Upper lobe of left lung (tissue), 6 donors: Measurements from ENCODE around the gene PID1. TPM values are rescaled to one million over a fixed set of nuclear protein-coding genes. Genes with fewer than 3 reads are reported as not detected.

Source experiments
- ATAC-seq, 2 donors: fragments of 200-7000 bp; cut with Tn5 transposase; one replicate each; pipeline ENCODE4 v1.9.1; 2022; ENCODE audit warnings: mild to moderate bottlenecking in 2 of 2, moderate library complexity in 2 of 2; ENCODE audit not compliant: low FRiP score in 2 of 2
- DNase-seq, 2 donors: peaks; one replicate each; pipeline ENCODE4 v3.0.0-alpha.2; 2019 to 2020
- H3K27ac ChIP-seq, 4 donors: fragments of 200-600 bp; sonication (generic); one replicate each; pipeline ENCODE4 v1.5.1; 2016 to 2019
- H3K27me3 ChIP-seq, 4 donors: fragments of 200-600 bp; sonication (generic); one replicate each; pipeline ENCODE4 v1.5.1; 2017 to 2019
- H3K36me3 ChIP-seq, 4 donors: fragments of 200-600 bp; sonication (generic); one replicate each; pipeline ENCODE4 v1.5.1; 2016 to 2019
- H3K4me1 ChIP-seq, 4 donors: fragments of 200-600 bp; sonication (generic); one replicate each; pipeline ENCODE4 v1.5.1; 2018 to 2019
- H3K4me3 ChIP-seq, 4 donors: fragments of 200-600 bp; sonication (generic); one replicate each; pipeline ENCODE4 v1.5.1; 2017 to 2019; ENCODE audit warnings: mild to moderate bottlenecking in 2 of 4, moderate library complexity in 1 of 4
- H3K9me3 ChIP-seq, 4 donors: fragments of 200-600 bp; sonication (generic); one replicate each; pipeline ENCODE4 v1.5.1; 2018 to 2019
- CTCF ChIP-seq, 6 experiments: fragments of 450-650 bp in 4 of 6; fragments of 200-600 bp in 2 of 6; sonication (generic) in 2 of 6; IDR thresholded peaks; one replicate each; pipeline ENCODE4 v1.5.1; 2016 to 2019; ENCODE audit warnings: antibody characterized with exemption in 6 of 6
- EP300 ChIP-seq, 4 donors: sonication (generic); formaldehyde crosslinking; IDR thresholded peaks; one replicate each; pipeline ENCODE4 v1.5.1; 2017; ENCODE audit warnings: antibody characterized with exemption in 4 of 4, control low read depth in 2 of 4
- POLR2A ChIP-seq, 4 donors: fragments of 450-650 bp; IDR thresholded peaks; one replicate each; pipeline ENCODE4 v1.5.1; 2016 to 2017; ENCODE audit warnings: antibody characterized with exemption in 4 of 4, mild to moderate bottlenecking in 2 of 4
- POLR2AphosphoS5 ChIP-seq, 2 donors: sonication (generic); formaldehyde crosslinking; IDR thresholded peaks; one replicate each; pipeline ENCODE4 v1.5.1; 2017; ENCODE audit warnings: antibody characterized with exemption in 2 of 2
- WGBS, 2 donors: methylation state at CpG; one replicate each; pipeline ENCODE4 v1.1.5; 2017 to 2018; 5-methylcytosine and 5-hydroxymethylcytosine counted together
- total RNA-seq, 6 donors: library from RNA; depleted of rRNA in 4 of 6; stranded (reverse); fragments of >200 nt in 4 of 6; gene quantifications; one replicate each; pipeline versions ENCODE4 v1.1.0 to v1.2.1, GENCODE V29; 2016 to 2021
- donor health status: DM: no; HTN: no; CAD: no; lungs with moderate emphysema.
- donor health status: DM: no; HTN: yes; CAD: no; lungs with severe emphysema.

Gene PID1
- total RNA-seq, 6 donors from 2014 or later, result 20.8 to 59.7 (median 39.8) TPM

GRCh38 chr2:229153267-229153666 lies 117.8 kb downstream of the PID1 start:
- H3K27me3 ChIP-seq, result no peaks in the 10 kb centered on the region
- no peak overlapping the region for H3K27ac ChIP-seq
- H3K4me3 ChIP-seq, result no peak overlapping the region
- DNase-seq (no peak), ATAC-seq (no peak)
- H3K36me3 ChIP-seq, result peaks cover 0 to 5% (median 2%) of the 10 kb centered on the region in 4 donors
- WGBS, 2 donors, result 60 to 69% methylated on average over 8 of the region's 8 CpGs
- TF ChIP-seq POLR2A (IDR thresholded peaks at IDR 0.05), result no peak
- no peak for TF ChIP-seq EP300 (IDR thresholded peaks at IDR 0.05)
- no peak for TF ChIP-seq POLR2AphosphoS5 (IDR thresholded peaks at IDR 0.05)
- TF ChIP-seq CTCF (IDR thresholded peaks at IDR 0.05), result no peak
- no peaks in the 10 kb centered on the region for H3K4me1 ChIP-seq
- no peaks in the 10 kb centered on the region for H3K9me3 ChIP-seq

- no peaks in the 10 kb centered on the region for H3K4me1 ChIP-seq
- no peak overlapping the region for H3K27ac ChIP-seq
- WGBS, 2 donors, result 91 to 94% methylated on average over 10 of the region's 10 CpGs
- H3K36me3 ChIP-seq, result peaks cover 0 to 5% (median 2%) of the 10 kb centered on the region in 4 donors
- no peak for ATAC-seq
- no peak overlapping the region for H3K4me3 ChIP-seq
- no peak for TF ChIP-seq POLR2AphosphoS5 (IDR thresholded peaks at IDR 0.05)
- TF ChIP-seq EP300 (IDR thresholded peaks at IDR 0.05), result no peak
- TF ChIP-seq POLR2A (IDR thresholded peaks at IDR 0.05), result no peak
- no peak for TF ChIP-seq CTCF (IDR thresholded peaks at IDR 0.05)
- DNase-seq, result peak in 1 of 2 donors; percentile 15
- H3K9me3 ChIP-seq, result no peaks in the 10 kb centered on the region
- H3K27me3 ChIP-seq, result no peaks in the 10 kb centered on the region
These were observed 118.4 kb downstream of the PID1 start for GRCh38 chr2:229152674-229153073.

DNA sequence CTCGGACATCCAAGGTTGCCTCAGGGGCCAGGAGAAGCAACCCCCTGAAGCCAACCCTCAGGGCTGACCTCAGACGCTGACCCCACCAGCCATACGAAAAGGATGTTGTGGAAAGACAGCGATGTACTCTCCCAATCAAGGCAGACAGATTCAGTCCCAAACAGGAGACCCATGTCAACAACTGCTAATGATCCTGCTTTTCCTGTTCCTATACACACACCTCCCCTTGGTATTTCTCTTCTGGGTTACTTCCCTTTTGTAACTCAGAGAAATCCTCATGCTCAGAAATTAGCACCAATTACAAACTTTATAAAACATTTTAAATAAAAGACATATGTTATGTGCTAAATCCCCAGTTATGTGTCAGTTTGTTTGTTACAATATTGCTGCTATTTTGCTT lies 120.8 kb downstream of the PID1 start:
- Histone ChIP-seq H3K4me1 (no peaks in the 10 kb centered on the region), H3K9me3 (peaks cover 0 to 7% (median 0%) of the 10 kb centered on the region in 4 donors), H3K27me3 (no peaks in the 10 kb centered on the region), H3K36me3 (peaks cover 0 to 5% (median 2%) of the 10 kb centered on the region in 4 donors), H3K4me3 (no peak overlapping the region), H3K27ac (no peak overlapping the region)
- WGBS, 2 donors, result 50 to 64% methylated on average over 4 of the region's 4 CpGs
- ATAC-seq (no peak), DNase-seq (no peak)
- TF ChIP-seq POLR2A (IDR thresholded peaks at IDR 0.05), result no peak
- no peak for TF ChIP-seq EP300 (IDR thresholded peaks at IDR 0.05)
- TF ChIP-seq POLR2AphosphoS5 (IDR thresholded peaks at IDR 0.05), result no peak
- TF ChIP-seq CTCF (IDR thresholded peaks at IDR 0.05), result no peak

DNA sequence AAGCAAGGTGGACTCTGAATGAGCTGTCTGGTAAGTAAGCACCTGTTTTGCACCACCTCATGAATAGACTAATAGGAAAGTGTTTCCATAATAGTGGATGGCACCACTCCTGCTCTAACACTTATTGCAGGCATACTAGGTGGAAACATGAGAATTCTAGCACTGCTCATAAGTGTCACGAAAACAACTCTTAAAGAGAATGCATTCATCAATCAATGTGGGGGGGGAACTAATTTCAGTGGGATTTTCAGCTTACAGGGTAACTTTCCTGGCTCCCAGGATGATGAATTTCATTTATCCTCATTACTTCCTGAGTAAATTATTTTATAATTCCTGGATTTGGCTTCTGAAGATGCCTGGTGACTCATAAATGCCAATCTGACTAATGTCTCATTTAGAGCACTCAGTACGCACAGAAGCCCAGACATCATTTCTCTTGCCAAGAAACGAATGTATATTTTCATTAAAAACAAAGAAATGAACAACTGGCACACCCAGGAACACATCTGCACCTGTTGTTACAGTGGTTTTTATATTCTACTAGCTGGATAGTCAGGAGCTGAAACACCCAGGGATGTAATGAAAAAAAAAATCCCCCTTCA lies 129.6 kb downstream of the PID1 start:
- no peak for TF ChIP-seq POLR2AphosphoS5 (IDR thresholded peaks at IDR 0.05)
- TF ChIP-seq EP300 (IDR thresholded peaks at IDR 0.05), result no peak
- no peak for TF ChIP-seq POLR2A (IDR thresholded peaks at IDR 0.05)
- no peak for TF ChIP-seq CTCF (IDR thresholded peaks at IDR 0.05)
- no peaks in the 10 kb centered on the region for H3K27me3 ChIP-seq
- H3K27ac ChIP-seq, result no peak overlapping the region
- no peak for DNase-seq
- no peak overlapping the region for H3K4me3 ChIP-seq
- ATAC-seq, result no peak
- H3K4me1 ChIP-seq, result no peaks in the 10 kb centered on the region
- peaks cover 0 to 4% (median 0%) of the 10 kb centered on the region in 4 donors for H3K9me3 ChIP-seq
- WGBS, 2 donors, result 71 to 72% methylated on average over 3 of the region's 3 CpGs
- no peaks in the 10 kb centered on the region for H3K36me3 ChIP-seq

GRCh38 chr2:229137639-229138038 lies 133.4 kb downstream of the PID1 start:
- DNase-seq, result no peak
- no peaks in the 10 kb centered on the region for H3K27me3 ChIP-seq
- TF ChIP-seq POLR2A (IDR thresholded peaks at IDR 0.05) (no peak), POLR2AphosphoS5 (IDR thresholded peaks at IDR 0.05) (no peak), EP300 (IDR thresholded peaks at IDR 0.05) (no peak), CTCF (IDR thresholded peaks at IDR 0.05) (no peak)
- no peaks in the 10 kb centered on the region for H3K4me1 ChIP-seq
- peaks cover 0 to 6% (median 0%) of the 10 kb centered on the region in 4 donors for H3K36me3 ChIP-seq
- WGBS, 2 donors, result 63 to 65% methylated on average over 3 of the region's 3 CpGs
- no peak overlapping the region for H3K4me3 ChIP-seq
- H3K27ac ChIP-seq, result no peak overlapping the region
- ATAC-seq, result no peak
- H3K9me3 ChIP-seq, result no peaks in the 10 kb centered on the region
